ENCODE results near the gene MEIS2. TPM values are rescaled to one million over a fixed set of nuclear protein-coding genes. Genes with fewer than 3 reads are reported as not detected.

Gene MEIS2
- total RNA-seq, 1 donor from 2014 or later, result 35.6 TPM

- H3K27me3 ChIP-seq (ENCODE audit: insufficient read depth, low read length), result peaks cover 87% of the 10 kb centered on the region
- H3K27ac ChIP-seq (ENCODE audit: low read depth, low read length), result no peak overlapping the region
- H2AFZ ChIP-seq (ENCODE audit: low read depth, low read length), result no peak overlapping the region
- peaks cover 4% of the 10 kb centered on the region for H4K20me1 ChIP-seq (ENCODE audit: insufficient read depth, low read length)
- H3K4me3 ChIP-seq (ENCODE audit: insufficient read depth, low read depth, low read length), result no peak overlapping the region
- no peak overlapping the region for H3K4me3 Mint-ChIP-seq (ENCODE audit: unreplicated experiment)
- H3K9ac ChIP-seq (ENCODE audit: low read length), result no peak overlapping the region
- H3K27me3 Mint-ChIP-seq (ENCODE audit: low read depth, unreplicated experiment), result peaks cover 98% of the 10 kb centered on the region
- no peaks in the 10 kb centered on the region for H3K36me3 ChIP-seq (ENCODE audit: insufficient read depth, low read length)
- TF ChIP-seq EZH2 (IDR thresholded peaks at IDR 0.05; ENCODE audit: insufficient read depth, low read length) (no peak), CTCF (IDR thresholded peaks at IDR 0.05; ENCODE audit: insufficient read depth, low read depth, low read length) (no peak)
- no peak overlapping the region for H3K27ac Mint-ChIP-seq (ENCODE audit: unreplicated experiment)
- H3K79me2 ChIP-seq (ENCODE audit: insufficient read depth, low read length), result no peaks in the 10 kb centered on the region
- H3K9me3 Mint-ChIP-seq (ENCODE audit: unreplicated experiment), result peaks cover 9% of the 10 kb centered on the region
- peaks cover 3% of the 10 kb centered on the region for H3K9me3 ChIP-seq (ENCODE audit: insufficient read depth, low read depth, low read length)
- no peak for DNase-seq (ENCODE audit: low read depth)
- peaks cover 2% of the 10 kb centered on the region for H3K36me3 Mint-ChIP-seq (ENCODE audit: low read depth, unreplicated experiment)
- H3K4me1 ChIP-seq (ENCODE audit: insufficient read depth, low read length), result peaks cover 9% of the 10 kb centered on the region
- H3K4me2 ChIP-seq (ENCODE audit: low read length), result peak overlapping the region; percentile 80
- no peak for FAIRE-seq
- peaks cover 7% of the 10 kb centered on the region for H3K4me1 Mint-ChIP-seq (ENCODE audit: low read depth, unreplicated experiment)
These were observed 218.3 kb downstream of the MEIS2 start for GRCh38 chr15:36882056-36882455.

- no peak overlapping the region for H3K4me3 ChIP-seq (ENCODE audit: insufficient read depth, low read depth, low read length)
- H3K9ac ChIP-seq (ENCODE audit: low read length), result no peak overlapping the region
- peaks cover 2% of the 10 kb centered on the region for H3K36me3 Mint-ChIP-seq (ENCODE audit: low read depth, unreplicated experiment)
- peaks cover 3% of the 10 kb centered on the region for H3K9me3 ChIP-seq (ENCODE audit: insufficient read depth, low read depth, low read length)
- peaks cover 9% of the 10 kb centered on the region for H3K4me1 ChIP-seq (ENCODE audit: insufficient read depth, low read length)
- no peak for FAIRE-seq
- H3K79me2 ChIP-seq (ENCODE audit: insufficient read depth, low read length), result no peaks in the 10 kb centered on the region
- H2AFZ ChIP-seq (ENCODE audit: low read depth, low read length), result no peak overlapping the region
- no peak overlapping the region for H3K4me2 ChIP-seq (ENCODE audit: low read length)
- H3K9me3 Mint-ChIP-seq (ENCODE audit: unreplicated experiment), result peaks cover 6% of the 10 kb centered on the region
- H3K27me3 ChIP-seq (ENCODE audit: insufficient read depth, low read length), result peaks cover 84% of the 10 kb centered on the region
- H3K4me3 Mint-ChIP-seq (ENCODE audit: unreplicated experiment), result no peak overlapping the region
- no peak for DNase-seq (ENCODE audit: low read depth)
- no peak overlapping the region for H3K27ac Mint-ChIP-seq (ENCODE audit: unreplicated experiment)
- H3K27ac ChIP-seq (ENCODE audit: low read depth, low read length), result no peak overlapping the region
- TF ChIP-seq EZH2 (IDR thresholded peaks at IDR 0.05; ENCODE audit: insufficient read depth, low read length) (no peak), CTCF (IDR thresholded peaks at IDR 0.05; ENCODE audit: insufficient read depth, low read depth, low read length) (no peak)
- peaks cover 7% of the 10 kb centered on the region for H3K4me1 Mint-ChIP-seq (ENCODE audit: low read depth, unreplicated experiment)
- H4K20me1 ChIP-seq (ENCODE audit: insufficient read depth, low read length), result peaks cover 4% of the 10 kb centered on the region
- no peaks in the 10 kb centered on the region for H3K36me3 ChIP-seq (ENCODE audit: insufficient read depth, low read length)
- H3K27me3 Mint-ChIP-seq (ENCODE audit: low read depth, unreplicated experiment), result peaks cover 98% of the 10 kb centered on the region
These were observed 218.8 kb downstream of the MEIS2 start for GRCh38 chr15:36881516-36881915.

GRCh38 chr15:36880913-36881460 is 219.4 kb downstream of the MEIS2 start:
- H3K27me3 ChIP-seq (ENCODE audit: insufficient read depth, low read length), result peaks cover 82% of the 10 kb centered on the region
- H3K4me3 Mint-ChIP-seq (ENCODE audit: unreplicated experiment), result peak overlapping the region; percentile 8
- peaks cover 4% of the 10 kb centered on the region for H4K20me1 ChIP-seq (ENCODE audit: insufficient read depth, low read length)
- no peak for DNase-seq (ENCODE audit: low read depth)
- no peaks in the 10 kb centered on the region for H3K36me3 ChIP-seq (ENCODE audit: insufficient read depth, low read length)
- H3K79me2 ChIP-seq (ENCODE audit: insufficient read depth, low read length), result no peaks in the 10 kb centered on the region
- H2AFZ ChIP-seq (ENCODE audit: low read depth, low read length), result no peak overlapping the region
- H3K9me3 ChIP-seq (ENCODE audit: insufficient read depth, low read depth, low read length), result peaks cover 3% of the 10 kb centered on the region
- peaks cover 7% of the 10 kb centered on the region for H3K4me1 Mint-ChIP-seq (ENCODE audit: low read depth, unreplicated experiment)
- no peak for TF ChIP-seq CTCF (IDR thresholded peaks at IDR 0.05; ENCODE audit: insufficient read depth, low read depth, low read length)
- no peak for TF ChIP-seq EZH2 (IDR thresholded peaks at IDR 0.05; ENCODE audit: insufficient read depth, low read length)
- no peak overlapping the region for H3K4me3 ChIP-seq (ENCODE audit: insufficient read depth, low read depth, low read length)
- H3K36me3 Mint-ChIP-seq (ENCODE audit: low read depth, unreplicated experiment), result peaks cover 2% of the 10 kb centered on the region
- peaks cover 9% of the 10 kb centered on the region for H3K4me1 ChIP-seq (ENCODE audit: insufficient read depth, low read length)
- H3K27me3 Mint-ChIP-seq (ENCODE audit: low read depth, unreplicated experiment), result peaks cover 95% of the 10 kb centered on the region
- no peak overlapping the region for H3K27ac ChIP-seq (ENCODE audit: low read depth, low read length)
- H3K4me2 ChIP-seq (ENCODE audit: low read length), result no peak overlapping the region
- no peak overlapping the region for H3K27ac Mint-ChIP-seq (ENCODE audit: unreplicated experiment)
- no peak overlapping the region for H3K9ac ChIP-seq (ENCODE audit: low read length)
- FAIRE-seq, result no peak
- H3K9me3 Mint-ChIP-seq (ENCODE audit: unreplicated experiment), result peaks cover 6% of the 10 kb centered on the region

Data from astrocyte (in vitro differentiated cells and primary cell).